ENCODE data around the gene PCDHGB2. TPM values are rescaled to one million over a fixed set of nuclear protein-coding genes. Genes with fewer than 3 reads are reported as not detected.

PCDHGB2 gene
- total RNA-seq, 2 donors from 2014 or later: 2.3 to 9.3 TPM

GRCh38 chr5:141351591-141351990, 8.2 kb upstream of the PCDHGB2 start:
- 22 to 34% methylated on average over 14 to 24 of the region's 36 CpGs for WGBS, 2 donors
- H3K9me3 ChIP-seq: peaks cover 0 to 58% (median 2%) of the 10 kb centered on the region in 3 donors
- DNase-seq: no peak

GRCh38 chr5:141354900-141355469, 4.8 kb upstream of the PCDHGB2 start, which contains the start of gene PCDHGA4:
PCDHGA4 (plus strand) TSS chr5:141355021; CDS start chr5:141355108, 87 bp downstream.
- no peak within 1 kb of the TSS for H3K27ac ChIP-seq
- DNase-seq (no peak), ATAC-seq (no peak)
- peaks cover 0 to 72% (median 2%) of the 10 kb centered on the region in 3 donors for H3K9me3 ChIP-seq
- no peak within 1 kb of the TSS for H3K4me3 ChIP-seq
- intact Hi-C loops (cut with DNase I): no loop called here
- no peaks in the 10 kb centered on the region for H3K36me3 ChIP-seq (replicated peaks in 1 of 2; ENCODE audit: insufficient read depth in 1 of 2, low read depth in 2 of 2)
- H3K4me1 ChIP-seq: no peaks in the 10 kb centered on the region
- TF ChIP-seq POLR2A (IDR thresholded peaks at IDR 0.05) (no peak), CTCF (IDR thresholded peaks at IDR 0.05) (peak in 6 of 7 experiments; percentile 10 to 38 (median 31))
- no peaks in the 10 kb centered on the region for H3K27me3 ChIP-seq
- 12 to 17% methylated on average over 23 to 29 of the region's 29 CpGs for WGBS, 2 donors

More at GRCh38 chr5:141351591-141351990, 8.2 kb upstream of the PCDHGB2 start:
- Histone ChIP-seq H3K36me3 (replicated peaks in 1 of 2; ENCODE audit: insufficient read depth in 1 of 2, low read depth in 2 of 2) (no peaks in the 10 kb centered on the region), H3K4me1 (no peaks in the 10 kb centered on the region), H3K27ac (no peak overlapping the region), H3K4me3 (no peak overlapping the region), H3K27me3 (no peaks in the 10 kb centered on the region)
- no peak for ATAC-seq
- TF ChIP-seq POLR2A (IDR thresholded peaks at IDR 0.05) (no peak), CTCF (IDR thresholded peaks at IDR 0.05) (no peak)
- intact Hi-C loops (cut with DNase I): no loop called here

- 33 to 54% methylated on average over 24 of the region's 24 CpGs for WGBS, 2 donors
Observed at GRCh38 chr5:141355641-141356040, 4.2 kb upstream of the PCDHGB2 start.

GRCh38 chr5:141356133-141356532, 3.7 kb upstream of the PCDHGB2 start:
- H3K9me3 ChIP-seq: peaks cover 0 to 72% (median 5%) of the 10 kb centered on the region in 3 donors
- TF ChIP-seq CTCF (IDR thresholded peaks at IDR 0.05) (no peak), POLR2A (IDR thresholded peaks at IDR 0.05) (no peak)
- ATAC-seq: no peak
- no peaks in the 10 kb centered on the region for H3K27me3 ChIP-seq
- no peak overlapping the region for H3K27ac ChIP-seq
- WGBS, 2 donors: 65 to 73% methylated on average over 5 of the region's 5 CpGs
- no peaks in the 10 kb centered on the region for H3K36me3 ChIP-seq (replicated peaks in 1 of 2; ENCODE audit: insufficient read depth in 1 of 2, low read depth in 2 of 2)
- DNase-seq: no peak
- H3K4me1 ChIP-seq: no peaks in the 10 kb centered on the region
- intact Hi-C loops (cut with DNase I): no loop called here
- no peak overlapping the region for H3K4me3 ChIP-seq

More at GRCh38 chr5:141355641-141356040, 4.2 kb upstream of the PCDHGB2 start:
- Histone ChIP-seq H3K4me1 (no peaks in the 10 kb centered on the region), H3K9me3 (peaks cover 0 to 72% (median 3%) of the 10 kb centered on the region in 3 donors), H3K4me3 (no peak overlapping the region), H3K27me3 (no peaks in the 10 kb centered on the region), H3K36me3 (replicated peaks in 1 of 2; ENCODE audit: insufficient read depth in 1 of 2, low read depth in 2 of 2) (no peaks in the 10 kb centered on the region), H3K27ac (no peak overlapping the region)
- intact Hi-C loops (cut with DNase I): no loop called here
- TF ChIP-seq POLR2A (IDR thresholded peaks at IDR 0.05) (no peak), CTCF (IDR thresholded peaks at IDR 0.05) (no peak)
- no peak for DNase-seq
- no peak for ATAC-seq

GRCh38 chr5:141356950-141357349, 2.8 kb upstream of the PCDHGB2 start:
- H3K9me3 ChIP-seq: peaks cover 0 to 72% (median 7%) of the 10 kb centered on the region in 3 donors
- TF ChIP-seq POLR2A (IDR thresholded peaks at IDR 0.05) (no peak), CTCF (IDR thresholded peaks at IDR 0.05) (no peak)

More at GRCh38 chr5:141356950-141357349, 2.8 kb upstream of the PCDHGB2 start:
- WGBS, 2 donors: 32 to 58% methylated on average over 12 to 19 of the region's 19 CpGs
- H3K4me1 ChIP-seq: no peaks in the 10 kb centered on the region
- ATAC-seq (no peak), DNase-seq (no peak)
- no peak overlapping the region for H3K4me3 ChIP-seq
- H3K27me3 ChIP-seq: no peaks in the 10 kb centered on the region
- intact Hi-C loops (cut with DNase I): no loop called here
- no peaks in the 10 kb centered on the region for H3K36me3 ChIP-seq (replicated peaks in 1 of 2; ENCODE audit: insufficient read depth in 1 of 2, low read depth in 2 of 2)
- no peak overlapping the region for H3K27ac ChIP-seq

Measured in body of pancreas (tissue), 4 donors.